NCI-H510A (cell line): ENCODE data around the gene FNIP2.
A peak's percentile ranks its signal among the peaks of the same experiment; 100 is the strongest.
"Not testable (repeated sequence)": the region's sequence is repeated elsewhere in the genome, so short reads cannot be mapped to it uniquely, and the experiment has no call there.

Experiments used
- DNase-seq: peaks from one replicate; lab custom pipeline; 2025; lab: John Stamatoyannopoulos, UW

FNIP2 gene

GRCh38 chr4:158768555-158769174 is at the start of gene FNIP2:
TSS of gene FNIP2 (plus strand) at chr4:158769026. CDS start at chr4:158769213, 187 bp downstream.
- DNase-seq, result peak; percentile 68

- no peak for DNase-seq
These were observed 47.1 kb upstream of the FNIP2 start for GRCh38 chr4:158721680-158722079.

- DNase-seq, result no peak
These were observed 46.4 kb upstream of the FNIP2 start for GRCh38 chr4:158722291-158722916.

- peak; percentile 63 for DNase-seq
These were observed 45.7 kb upstream of the FNIP2 start, which contains the start of gene PPID for GRCh38 chr4:158722917-158723793. TSS of gene PPID (minus strand) at chr4:158723396. CDS start at chr4:158723288, 108 bp downstream.

- DNase-seq, result no peak
These were observed 44.2 kb upstream of the FNIP2 start for GRCh38 chr4:158724637-158725036.

GRCh38 chr4:158726633-158727032 is 42.2 kb upstream of the FNIP2 start:
- no peak for DNase-seq

GRCh38 chr4:158728236-158728635 is 40.6 kb upstream of the FNIP2 start:
- no peak for DNase-seq

GRCh38 chr4:158729716-158730559 is 38.9 kb upstream of the FNIP2 start:
- peak; percentile 2 for DNase-seq

GRCh38 chr4:158738866-158739265 is 30.0 kb upstream of the FNIP2 start:
- DNase-seq, result no peak

GRCh38 chr4:158739600-158739999 is 29.2 kb upstream of the FNIP2 start:
- no peak for DNase-seq

- DNase-seq, result no peak
These were observed 27.4 kb upstream of the FNIP2 start for GRCh38 chr4:158741326-158742021.

GRCh38 chr4:158746537-158746936 is 22.3 kb upstream of the FNIP2 start:
- DNase-seq, result not testable (repeated sequence)

- no peak for DNase-seq
These were observed 18.4 kb upstream of the FNIP2 start for GRCh38 chr4:158750379-158750778.

GRCh38 chr4:158754385-158755180 is 14.2 kb upstream of the FNIP2 start:
- no peak for DNase-seq

GRCh38 chr4:158755819-158756218 is 13.0 kb upstream of the FNIP2 start:
- not testable (repeated sequence) for DNase-seq

GRCh38 chr4:158756588-158756987 is 12.2 kb upstream of the FNIP2 start:
- no peak for DNase-seq

GRCh38 chr4:158758142-158758541 is 10.7 kb upstream of the FNIP2 start:
- no peak for DNase-seq

GRCh38 chr4:158758703-158759102 is 10.1 kb upstream of the FNIP2 start:
- DNase-seq, result no peak

- not testable (repeated sequence) for DNase-seq
These were observed 9.3 kb upstream of the FNIP2 start for GRCh38 chr4:158759539-158759938.

GRCh38 chr4:158760866-158761265 is 8.0 kb upstream of the FNIP2 start:
- DNase-seq, result no peak
